GM18499 (cell line): ENCODE results near the gene ULK1.
A peak's percentile ranks its signal among the peaks of the same experiment; 100 is the strongest.

Experiments
- ATAC-seq: cut with Tn5 transposase; IDR thresholded peaks from one replicate; pipeline ENCODE4 v1.9.1; 2021; ENCODE audit warnings: moderate number of reproducible peaks; ENCODE audit not compliant: insufficient read depth, unreplicated experiment

ULK1 gene

DNA sequence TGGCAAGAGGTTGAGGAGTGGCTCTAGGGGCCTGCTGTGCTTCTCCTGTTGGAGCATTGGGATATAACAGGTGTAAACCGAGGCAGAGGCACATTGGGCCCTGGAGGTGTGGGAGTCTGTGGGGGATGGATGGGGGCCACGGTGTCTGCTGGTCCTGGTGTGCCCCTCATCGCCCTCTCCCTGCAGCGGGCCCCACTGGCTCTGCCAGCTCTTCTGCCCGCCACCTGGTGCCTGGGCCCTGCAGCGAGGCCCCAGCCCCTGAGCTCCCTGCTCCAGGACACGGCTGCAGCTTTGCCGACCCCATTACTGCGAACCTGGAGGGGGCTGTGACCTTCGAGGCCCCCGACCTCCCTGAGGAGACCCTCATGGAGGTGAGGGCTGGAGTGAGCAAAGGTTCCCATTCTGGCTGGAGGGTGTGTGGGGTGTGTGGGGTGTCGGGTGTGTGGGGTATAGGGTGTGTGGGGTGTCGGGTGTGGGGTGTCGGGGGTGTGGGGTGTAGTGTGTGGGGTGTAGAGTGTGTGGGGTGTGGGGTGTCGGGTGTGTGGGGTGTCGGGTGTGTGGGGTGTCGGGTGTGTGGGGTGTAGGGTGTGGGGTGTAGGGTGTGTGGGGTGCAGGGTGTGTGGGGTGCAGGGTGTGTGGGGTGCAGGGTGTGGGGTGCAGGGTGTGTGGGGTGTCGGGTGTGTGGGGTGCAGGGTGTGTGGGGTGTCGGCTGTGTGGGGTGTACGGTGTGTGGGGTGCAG lies 24.1 kb downstream of the ULK1 start:
- ATAC-seq, result no peak

DNA sequence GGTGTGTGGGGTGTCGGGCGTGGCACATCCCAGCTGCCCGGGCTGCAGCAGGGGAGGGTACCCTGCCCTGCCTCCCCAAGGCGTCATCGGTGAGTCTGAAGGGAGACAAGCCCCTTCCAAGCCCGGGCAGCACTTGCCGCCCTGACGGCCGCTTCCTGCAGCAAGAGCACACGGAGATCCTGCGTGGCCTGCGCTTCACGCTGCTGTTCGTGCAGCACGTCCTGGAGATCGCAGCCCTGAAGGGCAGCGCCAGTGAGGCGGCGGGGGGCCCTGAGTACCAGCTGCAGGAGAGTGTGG lies 24.6 kb downstream of the ULK1 start:
- no peak for ATAC-seq

DNA sequence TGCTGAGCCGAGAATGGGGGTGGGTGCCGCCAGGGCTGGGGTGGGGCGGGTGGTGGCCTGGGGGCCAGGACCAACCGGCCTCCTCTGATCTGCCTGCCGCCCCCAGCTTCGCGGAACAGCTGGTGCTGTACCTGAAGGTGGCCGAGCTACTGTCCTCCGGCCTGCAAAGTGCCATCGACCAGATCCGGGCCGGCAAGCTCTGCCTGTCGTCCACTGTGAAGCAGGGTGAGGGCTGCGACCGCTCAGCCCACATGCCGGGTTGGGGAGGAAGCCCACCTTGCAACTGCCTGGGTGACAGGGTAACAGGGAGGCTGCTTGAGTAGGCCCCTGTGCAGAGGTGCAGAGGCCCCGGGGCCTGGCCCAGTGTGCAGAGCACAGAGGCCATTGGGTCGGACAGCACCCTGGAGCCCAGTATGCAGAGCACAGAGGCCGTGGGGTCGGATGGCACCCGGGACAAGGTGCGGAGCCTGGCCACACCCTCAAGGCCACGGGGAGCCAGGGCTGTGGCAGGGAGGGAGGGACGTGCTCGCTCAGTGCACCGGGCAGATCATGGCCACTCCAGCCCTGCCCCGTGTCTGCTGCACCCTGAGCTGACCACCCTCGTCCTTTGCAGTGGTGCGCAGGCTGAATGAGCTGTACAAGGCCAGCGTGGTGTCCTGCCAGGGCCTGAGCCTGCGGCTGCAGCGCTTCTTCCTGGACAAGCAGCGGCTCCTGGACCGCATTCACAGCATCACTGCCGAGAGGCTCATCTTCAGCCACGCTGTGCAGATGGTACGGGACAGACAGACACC lies 25.1 kb downstream of the ULK1 start:
- ATAC-seq, result no peak

DNA sequence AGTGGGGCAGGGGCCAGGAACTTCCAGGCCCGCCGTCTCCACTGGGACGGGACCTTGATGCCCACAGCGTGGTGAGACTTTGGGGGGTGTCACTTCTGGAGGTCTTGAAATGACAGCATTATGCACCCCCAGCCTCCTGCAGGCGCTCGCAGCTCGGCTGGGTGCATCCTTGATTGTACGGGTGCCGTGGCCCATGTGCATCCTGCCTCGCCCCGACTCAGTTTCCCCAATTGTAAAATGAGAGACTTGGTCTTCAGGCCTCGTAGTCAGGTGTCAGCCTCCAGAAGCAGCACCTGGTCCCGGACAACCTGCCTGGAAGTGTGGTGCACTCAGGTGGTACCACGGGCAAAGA lies 25.7 kb downstream of the ULK1 start:
- ATAC-seq, result no peak

DNA sequence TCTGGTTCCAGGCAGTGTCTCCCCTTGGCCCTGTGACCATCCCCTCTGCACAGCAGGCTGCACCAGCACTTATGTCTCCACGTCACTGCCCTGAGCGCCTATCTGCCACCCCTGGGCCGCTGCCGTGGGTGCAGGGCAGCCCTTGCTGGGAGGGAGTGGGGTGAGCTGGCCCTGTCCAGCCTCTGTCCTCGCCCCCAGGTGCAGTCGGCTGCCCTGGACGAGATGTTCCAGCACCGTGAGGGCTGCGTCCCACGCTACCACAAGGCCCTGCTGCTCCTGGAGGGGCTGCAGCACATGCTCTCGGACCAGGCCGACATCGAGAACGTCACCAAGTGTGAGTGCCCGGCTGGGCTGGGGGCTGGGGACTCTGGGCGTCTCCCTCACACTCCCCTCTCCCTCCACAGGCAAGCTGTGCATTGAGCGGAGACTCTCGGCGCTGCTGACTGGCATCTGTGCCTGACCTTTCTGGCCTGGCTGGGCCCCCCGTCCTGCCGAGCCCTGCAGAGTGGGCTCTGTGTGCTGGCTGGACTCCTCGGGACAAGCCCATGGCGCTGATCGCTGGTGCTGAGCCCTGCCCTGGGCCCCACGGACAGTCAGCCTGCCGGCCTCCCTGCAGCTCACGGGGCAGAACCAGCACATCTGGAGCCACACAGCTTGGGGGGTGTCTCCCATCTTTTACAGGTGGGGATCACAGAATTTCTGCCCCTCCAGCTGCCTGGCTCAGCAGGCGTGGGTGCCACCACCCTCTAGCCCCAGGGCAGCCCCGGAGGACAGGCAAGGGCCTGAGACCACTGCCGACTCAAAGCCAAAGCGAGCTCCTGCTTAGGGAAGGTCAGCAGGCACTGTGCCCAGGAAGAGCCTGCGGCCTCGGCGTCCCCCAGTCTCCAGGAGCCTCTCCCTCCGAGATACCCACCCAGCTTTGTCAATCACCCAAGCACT lies 26.7 kb downstream of the ULK1 start:
- ATAC-seq, result no peak

DNA sequence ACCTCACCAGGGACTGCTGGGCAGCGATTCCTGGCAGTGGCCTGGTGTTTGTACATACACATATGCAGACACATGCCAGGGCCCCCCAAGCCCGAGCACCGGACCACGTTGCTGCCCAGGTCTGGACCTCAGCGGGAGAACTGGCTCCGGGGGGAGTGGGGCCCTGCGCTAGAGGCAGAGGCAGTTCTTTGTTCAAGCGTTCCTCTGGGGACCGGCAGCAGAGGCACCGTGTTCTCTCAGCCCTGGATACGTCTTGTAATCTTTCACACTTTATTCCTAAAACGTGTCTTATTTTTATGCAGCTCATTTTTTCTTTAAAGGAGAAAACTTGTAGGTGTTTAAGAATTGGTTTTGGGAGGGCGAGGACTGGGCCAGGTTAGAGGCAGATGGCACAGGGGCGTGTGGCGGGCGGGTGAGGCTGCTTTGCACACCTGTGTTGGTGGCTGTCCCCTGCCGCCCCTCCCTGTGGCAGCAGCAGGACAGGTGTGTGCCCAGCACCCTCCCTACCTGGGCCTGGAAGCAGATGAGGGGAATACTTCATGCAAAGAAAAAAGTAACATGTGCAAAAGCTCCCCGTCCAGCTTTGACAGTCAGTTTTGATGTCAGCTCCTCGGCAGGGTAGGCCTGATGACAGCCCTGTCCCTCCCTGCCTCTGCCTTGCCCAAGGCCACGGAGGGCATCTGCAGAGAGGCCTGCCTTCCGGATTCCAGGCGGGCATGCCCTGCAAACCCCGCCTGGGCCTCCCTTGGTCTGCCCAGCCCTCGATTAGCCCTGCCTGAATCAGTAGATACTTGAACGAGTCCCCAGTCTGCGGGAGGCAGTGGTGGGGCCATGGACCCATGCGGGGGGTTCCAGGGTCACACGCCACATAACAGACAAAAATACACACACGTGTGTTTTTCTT lies 27.7 kb downstream of the ULK1 start:
- ATAC-seq, result no peak

DNA sequence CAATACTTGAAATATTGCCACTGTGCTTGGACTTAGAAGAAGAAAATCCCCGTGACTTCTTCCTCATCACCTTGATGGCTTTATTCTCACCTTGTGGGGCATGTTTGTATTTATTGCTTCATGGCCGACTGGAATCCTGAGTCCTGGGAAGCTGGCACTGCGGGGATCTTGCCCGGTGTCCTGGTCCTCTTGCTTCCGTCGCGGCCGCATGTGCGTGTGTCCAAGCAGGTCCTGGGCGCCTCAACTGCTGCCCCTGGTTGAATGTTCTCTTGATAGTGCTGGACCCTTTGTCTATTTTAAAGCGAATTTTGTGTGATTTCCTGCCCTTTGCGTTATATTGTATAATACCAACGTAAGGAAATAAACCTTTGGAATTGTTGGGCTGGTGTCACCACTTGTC lies 28.4 kb downstream of the ULK1 start:
- ATAC-seq, result no peak

DNA sequence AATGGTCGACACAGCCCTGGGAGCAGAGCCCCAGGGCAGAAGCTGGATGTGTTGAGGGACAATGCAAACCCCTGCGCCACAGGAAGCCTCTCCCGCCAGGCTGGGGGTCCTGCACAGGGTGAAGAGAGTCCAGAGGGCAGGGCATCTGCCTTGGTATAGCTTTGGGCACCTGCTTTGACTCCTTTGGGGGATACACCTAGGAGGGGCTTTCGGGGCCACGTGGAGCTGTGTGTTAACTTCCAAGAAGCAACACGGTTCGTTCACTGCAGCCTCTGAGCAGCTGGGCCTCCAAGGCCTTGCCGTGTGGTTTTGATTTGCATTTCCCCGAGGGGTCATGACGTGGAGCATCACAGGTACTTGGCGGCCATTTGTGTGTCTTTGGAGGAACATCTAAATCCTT lies 28.8 kb downstream of the ULK1 start:
- peak; percentile 60 for ATAC-seq

DNA sequence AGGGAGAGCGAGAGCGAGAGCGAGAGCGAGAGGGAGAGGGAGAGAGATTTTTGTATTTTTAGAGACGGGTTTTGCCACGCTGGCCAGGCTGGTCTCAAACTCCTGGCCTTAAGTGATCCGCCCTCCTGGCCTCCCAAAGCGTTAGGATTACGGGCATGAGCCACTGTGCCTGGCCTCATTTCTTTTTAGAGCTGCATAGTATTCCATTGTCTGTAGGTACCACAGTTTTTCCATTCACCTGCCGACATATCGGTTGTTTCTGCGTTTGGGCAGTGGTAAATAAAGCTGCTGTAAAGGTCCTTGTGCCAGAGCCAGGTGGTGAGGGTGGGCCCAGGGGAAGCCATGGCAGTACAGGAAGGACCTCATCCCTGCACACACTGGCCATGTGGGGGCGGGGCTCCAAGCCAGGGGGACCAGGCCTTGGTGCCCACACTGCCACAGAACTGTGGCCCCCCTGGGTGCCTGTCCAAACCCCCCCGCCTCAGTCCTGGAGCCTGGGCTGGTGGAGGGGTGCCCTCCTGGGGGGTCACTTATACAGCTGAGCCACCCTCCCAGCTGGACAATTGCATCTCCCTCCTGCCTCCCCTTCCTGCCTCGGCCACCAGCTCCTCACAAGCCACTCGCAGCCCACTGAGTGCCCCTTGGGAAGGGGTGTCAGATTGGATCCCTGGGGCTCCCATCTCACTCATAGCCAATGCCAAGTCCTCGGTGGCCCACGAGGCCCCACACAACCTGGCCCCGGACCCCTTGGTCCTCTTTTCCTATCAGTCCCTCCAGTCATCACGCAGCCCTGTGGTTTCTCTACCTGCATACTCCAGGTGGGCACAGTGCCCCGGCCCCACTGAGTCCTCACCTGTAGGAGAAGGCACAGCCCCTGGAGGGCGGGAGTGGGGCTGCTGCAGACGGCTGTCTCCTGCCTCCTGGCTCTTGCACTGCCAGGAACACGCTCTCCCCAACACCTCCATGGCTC lies 33.0 kb downstream of the ULK1 start:
- no peak for ATAC-seq

DNA sequence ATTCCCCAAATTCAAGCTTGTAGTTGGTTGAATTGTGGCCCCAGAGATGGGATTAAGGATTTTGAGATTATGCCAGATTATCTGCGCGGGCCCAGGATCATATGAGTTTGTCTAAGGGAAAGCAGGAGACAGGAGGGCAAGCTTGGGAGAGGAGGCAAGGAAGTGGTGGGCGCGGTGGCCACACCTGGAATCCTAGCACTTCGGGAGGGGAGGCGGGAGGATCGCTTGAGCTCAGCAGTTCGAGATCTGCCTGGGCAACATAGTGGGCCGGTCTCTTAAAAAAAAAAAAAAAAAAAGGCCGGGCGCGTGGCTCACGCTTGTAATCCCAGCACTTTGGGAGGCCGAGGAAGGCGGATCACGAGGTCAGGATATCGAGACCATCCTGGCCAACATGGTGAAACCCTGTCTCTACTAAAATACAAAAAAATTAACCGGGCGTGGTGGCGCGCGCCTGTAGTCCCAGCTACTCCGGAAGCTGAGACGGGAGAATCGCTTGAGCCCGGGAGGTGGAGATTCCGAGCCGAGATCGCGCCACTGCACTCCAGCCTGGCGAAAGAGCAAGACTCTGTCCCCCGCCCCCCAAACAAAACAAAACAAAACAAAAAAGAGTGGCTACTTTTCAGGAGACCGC lies 33.8 kb downstream of the ULK1 start:
- no peak for ATAC-seq

DNA sequence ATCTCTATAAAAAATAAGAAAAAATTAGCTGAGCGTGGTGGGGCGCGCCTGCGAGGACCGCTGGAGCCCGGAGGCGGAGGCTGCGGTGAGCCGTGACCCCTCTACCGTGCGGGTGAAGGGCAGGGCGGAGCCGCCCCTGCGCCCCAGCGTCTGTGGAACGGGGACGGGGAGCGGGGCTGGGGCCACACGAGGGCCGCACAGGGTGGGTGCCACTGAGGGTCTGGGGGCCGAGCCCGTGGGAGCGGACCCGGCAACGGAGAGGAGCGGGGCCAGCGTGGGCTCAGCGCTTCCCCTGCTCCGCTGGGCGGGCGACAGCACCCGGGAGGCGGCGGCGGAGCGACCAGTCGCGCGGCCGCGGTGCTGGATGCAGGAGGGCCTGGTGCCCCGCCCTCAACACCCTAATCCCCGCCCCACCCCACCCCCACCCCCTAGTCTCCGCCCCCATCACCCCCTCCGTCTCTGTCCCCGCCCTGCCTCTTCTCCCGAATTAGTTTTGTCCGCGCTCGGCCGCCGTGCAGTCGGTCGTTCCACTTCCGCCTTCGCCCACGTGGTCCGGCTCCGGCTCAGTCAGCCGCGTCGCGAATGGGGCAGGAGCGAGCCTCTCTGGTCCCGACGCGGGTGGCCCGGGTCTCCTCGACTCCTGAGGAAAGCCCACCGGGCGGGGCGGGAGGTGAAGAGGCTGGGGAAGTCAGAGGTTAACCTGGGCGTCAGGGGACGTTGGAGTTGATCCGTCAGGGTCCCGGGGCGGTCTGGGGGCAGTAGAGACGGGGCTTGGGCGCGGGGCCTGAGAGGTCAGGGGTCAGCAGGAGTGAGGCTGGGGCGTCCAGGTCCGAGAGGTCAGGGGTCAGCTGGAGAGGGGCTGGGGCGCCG lies 34.5 kb downstream of the ULK1 start, which contains the start of gene PUS1:
Gene PUS1 (plus strand): TSS at position 566 of the 870 bp plus-strand sequence. CDS start 447 bp downstream, outside the sequence.
- peak; percentile 39 for ATAC-seq

DNA sequence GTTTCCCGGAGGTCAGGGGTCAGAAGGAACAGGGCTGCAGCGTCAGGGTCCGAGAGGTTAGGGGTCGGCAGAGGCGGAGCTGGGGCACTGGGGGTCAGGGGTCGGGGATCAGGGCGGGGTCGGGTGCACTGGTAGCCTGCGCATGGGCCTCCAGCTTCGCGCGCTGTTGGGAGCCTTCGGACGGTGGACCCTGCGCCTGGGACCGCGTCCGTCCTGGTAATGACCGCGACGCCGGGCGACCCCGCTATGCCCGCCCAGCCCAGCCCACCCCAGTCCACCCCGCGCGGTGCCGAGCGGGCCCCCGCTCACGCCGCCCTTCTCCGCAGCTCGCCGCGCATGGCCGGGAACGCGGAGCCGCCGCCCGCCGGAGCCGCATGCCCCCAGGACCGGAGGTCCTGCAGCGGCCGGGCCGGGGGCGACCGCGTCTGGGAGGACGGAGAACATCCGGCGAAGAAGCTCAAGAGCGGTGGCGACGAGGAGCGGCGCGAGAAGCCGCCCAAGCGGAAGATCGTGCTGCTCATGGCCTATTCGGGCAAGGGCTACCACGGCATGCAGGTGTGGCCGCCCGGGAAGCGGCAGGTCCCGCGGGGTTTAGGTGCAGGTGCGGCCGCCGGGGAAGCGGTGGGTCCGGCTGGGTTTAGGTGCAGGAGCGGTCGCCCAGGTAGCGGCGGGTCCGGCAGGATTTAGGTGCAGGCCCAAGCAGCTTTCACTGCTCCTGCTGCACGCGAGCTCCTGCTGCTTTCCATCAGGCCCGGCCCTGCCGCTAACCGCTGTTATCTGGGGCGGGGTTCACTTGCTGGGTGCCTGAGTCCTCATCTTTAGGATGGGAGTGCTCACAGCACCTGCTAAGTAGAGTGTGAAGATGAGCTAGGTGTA lies 35.4 kb downstream of the ULK1 start:
- ATAC-seq, result no peak

DNA sequence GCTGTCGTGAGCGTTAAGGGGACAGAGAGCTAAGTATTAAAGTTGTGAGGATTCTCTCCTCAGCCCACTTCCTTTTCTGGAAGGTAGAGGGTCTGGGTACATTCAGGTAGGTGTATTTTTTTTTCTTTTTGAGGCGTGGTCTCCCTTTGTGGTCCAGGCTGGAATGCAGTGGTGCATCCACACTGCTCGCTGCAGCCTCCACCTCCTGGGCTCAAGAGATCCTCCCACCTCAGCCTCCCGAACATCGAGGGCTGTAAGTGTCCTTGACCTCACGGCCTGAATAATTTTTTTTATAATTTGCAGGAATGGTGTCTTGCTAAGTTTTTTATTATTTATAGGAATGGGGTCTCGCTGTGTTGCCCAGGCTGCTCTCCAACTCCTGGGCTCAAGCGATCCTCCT lies 36.1 kb downstream of the ULK1 start:
- ATAC-seq, result no peak

DNA sequence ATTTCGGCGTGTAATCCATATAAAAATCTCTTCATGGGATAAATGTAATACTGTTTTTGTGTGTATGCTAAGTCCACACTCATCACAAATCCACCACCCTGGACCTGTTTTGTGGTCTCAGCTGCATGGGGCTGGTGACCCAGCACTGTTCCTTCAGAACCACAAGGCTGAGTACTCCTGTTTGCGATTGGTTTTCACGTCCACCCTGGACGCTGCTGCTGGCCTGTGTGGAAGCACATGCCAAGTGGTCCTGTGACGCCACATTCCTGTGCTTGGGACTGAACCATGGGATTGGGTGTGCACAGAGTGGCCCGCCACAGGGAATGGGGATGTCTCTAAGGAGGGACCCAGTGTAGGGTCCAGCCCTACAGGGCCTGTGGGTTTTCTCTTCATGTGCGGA lies 39.0 kb downstream of the ULK1 start:
- no peak for ATAC-seq

DNA sequence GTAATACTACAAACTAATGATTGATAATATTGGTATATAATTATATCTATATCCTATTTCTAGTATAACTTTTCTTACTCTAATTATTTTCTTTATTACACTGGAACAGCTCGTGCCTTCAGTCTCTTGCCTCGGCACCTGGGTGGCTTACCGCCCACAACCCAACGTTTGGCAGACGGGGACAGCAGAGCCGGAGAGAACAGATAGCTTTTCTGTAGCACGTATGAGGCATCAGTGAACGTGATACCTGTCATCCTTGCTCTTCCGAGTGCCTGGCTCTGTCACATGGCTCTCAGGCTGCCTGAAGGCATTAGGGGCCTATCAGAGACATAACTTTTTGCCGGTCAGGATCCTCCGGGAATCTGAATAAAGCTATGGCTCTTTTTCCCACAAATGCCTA lies 40.1 kb downstream of the ULK1 start:
- no peak for ATAC-seq

DNA sequence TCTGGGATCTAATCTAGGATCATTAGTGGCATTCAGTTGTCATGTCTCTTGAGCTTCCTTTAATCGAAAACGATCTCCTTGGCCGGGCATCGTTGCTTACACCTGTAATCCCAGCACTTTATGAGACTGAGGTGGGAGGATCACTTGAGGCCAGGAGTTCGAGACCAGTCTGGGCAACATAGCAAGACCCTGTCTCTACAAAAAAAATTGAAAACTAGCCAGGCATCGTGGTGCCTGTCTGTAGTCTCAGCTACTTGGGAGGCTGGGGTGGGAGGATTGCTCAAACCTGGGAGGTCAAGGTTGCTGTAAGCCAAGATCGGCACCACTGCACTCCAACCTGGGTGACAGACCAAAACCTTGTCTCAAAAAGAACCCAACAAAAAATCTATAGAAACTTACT lies 43.7 kb downstream of the ULK1 start:
- ATAC-seq, result no peak

DNA sequence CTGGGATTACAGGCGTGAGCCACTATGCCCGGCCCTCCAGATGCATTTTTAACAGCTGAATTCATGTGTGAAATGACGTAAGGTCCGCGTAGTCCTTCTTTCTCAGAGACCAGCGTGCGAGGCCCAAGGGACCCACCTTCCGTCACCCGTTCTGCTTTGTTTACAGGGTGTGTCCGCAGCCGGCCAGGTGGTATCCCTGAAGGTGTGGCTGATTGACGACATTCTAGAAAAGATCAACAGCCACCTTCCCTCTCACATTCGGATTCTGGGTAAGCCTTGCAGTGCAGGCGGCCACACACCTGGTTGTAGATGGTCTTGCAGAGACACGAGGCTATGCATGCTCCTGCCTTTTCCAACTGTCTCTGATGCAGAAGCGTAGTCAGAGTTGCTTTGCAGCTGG lies 44.6 kb downstream of the ULK1 start:
- ATAC-seq, result no peak
